Endodermal cell (in vitro differentiated cells): ENCODE results near the gene SACS. TPM values are rescaled to one million over a fixed set of nuclear protein-coding genes. Genes with fewer than 3 reads are reported as not detected.

ENCODE experiments used
- DNase-seq: peaks from one replicate; pipeline ENCODE4 v3.0.0-alpha.2; 2017
- H3K27ac ChIP-seq: 2 replicates; pipeline ENCODE4 v1.5.1; 2013; ENCODE audit warnings: mild to moderate bottlenecking, low read depth, low read length, moderate library complexity
- H3K27me3 ChIP-seq: 2 replicates; pipeline ENCODE4 v1.6.1; 2013; ENCODE audit warnings: mild to moderate bottlenecking, low read length, moderate library complexity; ENCODE audit not compliant: insufficient read depth, control insufficient read depth, poor library complexity, severe bottlenecking
- H3K36me3 ChIP-seq: 2 replicates; pipeline ENCODE4 v1.7.0; 2013; ENCODE audit warnings: mild to moderate bottlenecking, low read length, moderate library complexity; ENCODE audit not compliant: control insufficient read depth, insufficient read depth
- H3K4me1 ChIP-seq: one replicate; pipeline ENCODE4 v1.7.0; 2013; ENCODE audit warnings: low read length; ENCODE audit not compliant: control insufficient read depth, insufficient read depth
- H3K4me3 ChIP-seq: 2 replicates; pipeline ENCODE4 v1.5.1; 2013; ENCODE audit warnings: mild to moderate bottlenecking, low read length, moderate library complexity
- H3K9ac ChIP-seq: 2 replicates; pipeline ENCODE4 v1.6.1; 2013; ENCODE audit warnings: mild to moderate bottlenecking, low read length, moderate library complexity; ENCODE audit not compliant: poor library complexity, severe bottlenecking; ENCODE audit errors: extremely low read depth
- H3K9me3 ChIP-seq: 2 replicates; pipeline ENCODE4 v1.6.1; 2013; ENCODE audit warnings: mild to moderate bottlenecking, low read length, moderate library complexity; ENCODE audit not compliant: control insufficient read depth
- H3K27ac Mint-ChIP-seq: 2 replicates; pipeline ENCODE4 v1.8.0; 2020; ENCODE audit warnings: mixed read lengths
- H3K27me3 Mint-ChIP-seq: 2 replicates; pipeline ENCODE4 v1.8.0; 2021; ENCODE audit warnings: mild to moderate bottlenecking, mixed read lengths; ENCODE audit not compliant: insufficient read depth
- H3K36me3 Mint-ChIP-seq: 2 replicates; pipeline ENCODE4 v1.8.0; 2020; ENCODE audit warnings: low read depth, mixed read lengths
- H3K4me1 Mint-ChIP-seq: 2 replicates; pipeline ENCODE4 v1.8.0; 2020; ENCODE audit warnings: mixed read lengths
- H3K4me3 Mint-ChIP-seq: 2 replicates; pipeline ENCODE4 v1.8.0; 2020; ENCODE audit warnings: mild to moderate bottlenecking, moderate library complexity, mixed read lengths
- H3K9me3 Mint-ChIP-seq: 2 replicates; pipeline ENCODE4 v1.8.0; 2020; ENCODE audit warnings: mild to moderate bottlenecking, mixed read lengths
- CTCF ChIP-seq: fragments of 200-600 bp; sonication (generic); conservative IDR thresholded peaks from 2 replicates; pipeline ENCODE4 v1.5.0; 2021; ENCODE audit warnings: antibody characterized with exemption, mild to moderate bottlenecking
- WGBS, 2 experiments: methylation state at CpG; one replicate each; pipeline versions ENCODE4 v1.1.5 to v1.1.7; 2013; ENCODE audit warnings: missing lambda C conversion rate in 2 of 2, mixed read lengths in 1 of 2; ENCODE audit not compliant: insufficient coverage in 1 of 2, insufficient read length in 1 of 2; 5-methylcytosine and 5-hydroxymethylcytosine counted together
- total RNA-seq, 2 donors: library from RNA; stranded (reverse); fragmentation: NEBNext Ultra II Directional in 1 of 2; extraction: Animal tissue kit (Norgen Biotek cat#: 25700) in 1 of 2; gene quantifications; 2 replicates in 1 of 2; 3 replicates in 1 of 2; pipeline ENCODE4 v1.2.1, GENCODE V29; 2021

Gene SACS
- total RNA-seq, 2 donors from 2014 or later, result 17.6 to 22.3 TPM

- H3K27ac Mint-ChIP-seq, result no peak overlapping the region
- H3K36me3 ChIP-seq, result no peaks in the 10 kb centered on the region
- peaks cover 8% of the 10 kb centered on the region for H3K4me1 ChIP-seq
- H3K4me1 Mint-ChIP-seq, result peaks cover 22% of the 10 kb centered on the region
- TF ChIP-seq CTCF, result no peak
- no peak overlapping the region for H3K4me3 Mint-ChIP-seq
- no peak overlapping the region for H3K9ac ChIP-seq
- no peaks in the 10 kb centered on the region for H3K9me3 Mint-ChIP-seq
- no peak overlapping the region for H3K27ac ChIP-seq
- WGBS, 2 experiments, result 87 to 100% methylated on average over 5 to 7 of the region's 7 CpGs
- H3K9me3 ChIP-seq, result no peaks in the 10 kb centered on the region
- H3K4me3 ChIP-seq, result no peak overlapping the region
- H3K27me3 ChIP-seq, result no peaks in the 10 kb centered on the region
- no peaks in the 10 kb centered on the region for H3K36me3 Mint-ChIP-seq
- H3K27me3 Mint-ChIP-seq, result peaks cover 11% of the 10 kb centered on the region
- DNase-seq, result no peak
Observed at GRCh38 chr13:23427342-23427843, 6.1 kb downstream of the SACS start.

DNA sequence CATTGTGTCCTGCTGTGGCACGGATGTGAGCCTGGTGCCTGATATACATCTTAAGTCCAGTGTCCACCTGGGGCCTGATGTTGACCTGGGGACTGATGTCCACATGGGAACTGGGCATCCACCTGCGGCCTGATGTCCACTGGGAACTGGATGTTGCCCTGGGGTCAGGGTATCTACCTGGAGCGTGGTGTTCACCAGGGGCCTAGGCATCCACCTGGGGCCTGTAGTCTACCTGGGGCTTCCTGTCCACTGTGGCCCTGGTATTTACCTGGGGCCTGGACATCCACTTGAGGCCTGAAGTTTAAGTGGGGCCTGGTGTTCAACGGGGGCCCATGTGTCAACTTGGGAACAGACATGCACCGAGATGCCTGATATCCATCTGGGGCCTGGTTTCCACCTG is 11.9 kb downstream of the SACS start:
- Histone ChIP-seq H3K36me3 (no peaks in the 10 kb centered on the region), H3K27ac (no peak overlapping the region), H3K4me3 (no peak overlapping the region), H3K4me1 (no peaks in the 10 kb centered on the region), H3K9ac (no peak overlapping the region), H3K27me3 (no peaks in the 10 kb centered on the region), H3K9me3 (no peaks in the 10 kb centered on the region)
- Mint-ChIP-seq H3K36me3 (no peaks in the 10 kb centered on the region), H3K27me3 (no peaks in the 10 kb centered on the region), H3K4me3 (no peak overlapping the region), H3K27ac (no peak overlapping the region), H3K9me3 (no peaks in the 10 kb centered on the region), H3K4me1 (peaks cover 2% of the 10 kb centered on the region)
- TF ChIP-seq CTCF, result no peak
- WGBS, 2 experiments, result 93 to 98% methylated on average over 5 of the region's 5 CpGs
- DNase-seq, result no peak

DNA sequence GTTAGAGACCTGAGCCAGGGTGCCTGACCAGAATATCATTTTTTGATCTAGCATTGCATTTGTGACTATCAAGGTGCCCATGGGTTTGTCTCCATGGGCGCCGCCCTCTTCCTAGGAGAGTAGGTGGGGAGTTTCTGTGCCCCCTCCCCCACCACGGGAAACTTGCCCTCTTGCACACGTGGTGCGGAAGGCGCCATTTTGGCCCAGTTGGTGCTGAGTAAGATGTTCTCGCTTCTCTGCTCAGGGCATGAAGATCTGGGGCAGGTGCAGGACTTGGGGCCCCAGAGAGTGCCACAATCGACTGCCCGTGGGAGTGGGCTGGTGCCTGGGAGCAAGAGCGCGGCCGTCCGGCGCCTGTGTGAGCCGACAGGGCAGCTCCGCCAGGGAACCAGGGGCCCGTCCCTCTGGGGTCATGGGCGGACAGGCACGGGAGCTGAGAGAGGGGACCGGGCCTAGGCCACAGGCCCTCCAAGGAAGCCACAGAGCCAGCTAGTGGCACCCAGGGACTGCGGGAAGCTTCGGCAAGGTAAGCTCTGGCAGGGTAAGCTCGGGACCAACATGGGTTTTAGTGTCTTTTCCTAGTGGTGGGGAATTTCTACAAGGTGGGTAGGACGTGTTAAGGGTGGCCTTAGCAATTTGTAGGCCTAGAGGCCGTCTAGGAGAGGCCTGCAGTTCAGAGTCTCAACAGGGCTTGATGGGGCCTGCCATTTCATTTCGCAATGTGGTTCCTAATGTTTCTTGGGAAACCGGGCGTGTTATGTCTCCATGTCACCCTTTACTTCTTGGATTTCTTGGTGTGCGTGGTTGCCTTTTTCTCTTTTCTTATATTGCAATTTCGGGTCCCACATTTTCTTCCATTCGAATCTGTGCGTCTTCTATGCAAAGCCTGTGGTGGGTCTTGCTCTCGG is 14.5 kb downstream of the SACS start:
- no peaks in the 10 kb centered on the region for H3K36me3 ChIP-seq
- H3K4me3 Mint-ChIP-seq, result no peak overlapping the region
- no peaks in the 10 kb centered on the region for H3K27me3 Mint-ChIP-seq
- H3K9me3 Mint-ChIP-seq, result no peaks in the 10 kb centered on the region
- H3K4me1 ChIP-seq, result no peaks in the 10 kb centered on the region
- no peaks in the 10 kb centered on the region for H3K27me3 ChIP-seq
- no peak overlapping the region for H3K4me3 ChIP-seq
- no peaks in the 10 kb centered on the region for H3K9me3 ChIP-seq
- DNase-seq, result no peak
- no peak overlapping the region for H3K27ac ChIP-seq
- WGBS, 2 experiments, result 94 to 95% methylated on average over 16 to 33 of the region's 33 CpGs
- H3K36me3 Mint-ChIP-seq, result no peaks in the 10 kb centered on the region
- H3K4me1 Mint-ChIP-seq, result no peaks in the 10 kb centered on the region
- no peak overlapping the region for H3K27ac Mint-ChIP-seq
- no peak for TF ChIP-seq CTCF
- H3K9ac ChIP-seq, result no peak overlapping the region
